Measurements from ENCODE around the gene GPD1.

DNA sequence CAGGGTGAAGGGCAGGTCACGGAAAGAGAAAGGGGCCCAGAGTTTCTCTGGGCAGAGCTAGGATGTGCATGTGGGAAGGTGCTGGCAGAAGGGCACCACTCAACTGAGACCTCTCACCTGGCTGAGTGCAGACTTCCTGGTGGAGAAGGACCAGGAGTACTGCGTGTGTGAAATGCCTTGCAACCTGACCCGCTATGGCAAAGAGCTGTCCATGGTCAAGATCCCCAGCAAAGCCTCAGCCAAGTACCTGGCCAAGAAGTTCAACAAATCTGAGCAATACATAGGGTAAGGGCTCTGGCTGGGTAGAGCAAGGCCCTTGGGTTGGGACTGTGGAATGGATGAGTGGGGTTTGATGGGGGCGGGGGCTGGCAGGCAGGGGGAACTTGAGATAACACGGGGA is 24.0 kb upstream of the GPD1 start:
- TF ChIP-seq, protein P1, sequence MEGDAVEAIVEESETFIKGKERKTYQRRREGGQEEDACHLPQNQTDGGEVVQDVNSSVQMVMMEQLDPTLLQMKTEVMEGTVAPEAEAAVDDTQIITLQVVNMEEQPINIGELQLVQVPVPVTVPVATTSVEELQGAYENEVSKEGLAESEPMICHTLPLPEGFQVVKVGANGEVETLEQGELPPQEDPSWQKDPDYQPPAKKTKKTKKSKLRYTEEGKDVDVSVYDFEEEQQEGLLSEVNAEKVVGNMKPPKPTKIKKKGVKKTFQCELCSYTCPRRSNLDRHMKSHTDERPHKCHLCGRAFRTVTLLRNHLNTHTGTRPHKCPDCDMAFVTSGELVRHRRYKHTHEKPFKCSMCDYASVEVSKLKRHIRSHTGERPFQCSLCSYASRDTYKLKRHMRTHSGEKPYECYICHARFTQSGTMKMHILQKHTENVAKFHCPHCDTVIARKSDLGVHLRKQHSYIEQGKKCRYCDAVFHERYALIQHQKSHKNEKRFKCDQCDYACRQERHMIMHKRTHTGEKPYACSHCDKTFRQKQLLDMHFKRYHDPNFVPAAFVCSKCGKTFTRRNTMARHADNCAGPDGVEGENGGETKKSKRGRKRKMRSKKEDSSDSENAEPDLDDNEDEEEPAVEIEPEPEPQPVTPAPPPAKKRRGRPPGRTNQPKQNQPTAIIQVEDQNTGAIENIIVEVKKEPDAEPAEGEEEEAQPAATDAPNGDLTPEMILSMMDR (IDR thresholded peaks at IDR 0.05): no peak
- no peak for TF ChIP-seq POLR2A (IDR thresholded peaks at IDR 0.05)
